ENCODE data around the gene SEZ6L2.
"Not testable (repeated sequence)": the region's sequence is repeated elsewhere in the genome, so short reads cannot be mapped to it uniquely, and the experiment has no call there.

The SEZ6L2 gene

DNA sequence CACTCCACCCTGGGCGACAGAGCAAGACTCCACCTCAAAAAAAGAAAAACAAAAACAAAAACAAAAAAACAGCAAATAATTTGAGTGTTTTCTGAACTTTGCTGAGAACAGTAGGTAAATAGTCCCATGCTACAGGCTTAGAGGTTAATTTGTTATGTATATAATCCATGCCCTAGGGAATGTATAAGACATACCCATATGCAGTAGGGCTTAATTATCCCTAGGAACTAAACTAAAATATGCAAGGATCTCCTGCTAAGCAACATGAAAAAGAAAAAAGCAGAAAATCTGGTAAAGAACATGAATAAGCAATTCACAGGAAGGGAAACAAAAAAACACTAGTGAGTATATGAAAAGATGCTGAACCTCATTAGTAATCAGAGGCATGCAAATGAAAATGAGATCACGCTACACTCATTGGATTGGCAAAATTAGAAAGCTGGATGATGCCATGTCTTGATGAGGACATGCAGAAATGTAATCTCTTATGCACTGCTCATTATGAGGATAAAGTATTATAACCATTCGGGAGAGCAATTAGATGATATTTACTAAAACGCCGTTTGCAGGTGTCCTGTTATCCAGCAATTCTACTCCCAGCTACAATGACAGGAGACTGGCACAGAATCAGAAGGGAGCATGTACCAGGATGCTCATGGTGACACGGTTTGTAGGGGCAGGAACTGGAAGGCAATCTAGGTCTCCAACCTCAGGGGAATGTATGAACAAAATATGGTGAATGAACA lies 21.1 kb upstream of the SEZ6L2 start:
- H3K4me3 ChIP-seq (ENCODE audit: low read length) = no peak overlapping the region
- TF ChIP-seq ZNF274 (IDR thresholded peaks at IDR 0.05; ENCODE audit: low read depth, low read length) = no peak

DNA sequence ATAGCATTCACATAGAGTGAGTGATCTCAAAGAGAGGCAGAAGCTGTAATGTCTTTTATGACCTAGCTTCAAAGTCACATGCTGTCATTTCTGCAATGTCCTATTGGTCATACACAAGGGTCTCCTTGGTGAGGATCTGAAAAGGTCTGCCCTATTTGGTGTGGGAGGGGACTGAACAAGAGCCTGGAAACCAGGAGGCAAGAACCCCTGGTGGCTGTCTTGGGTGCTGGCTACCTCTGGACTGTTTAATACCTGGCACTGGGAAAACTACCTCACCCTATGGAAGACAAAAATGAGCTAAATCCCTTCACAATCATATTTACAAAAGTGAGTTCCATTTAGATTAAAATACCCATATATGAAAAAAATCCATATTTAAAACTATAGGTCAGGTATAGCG lies 17.6 kb upstream of the SEZ6L2 start:
- TF ChIP-seq ZNF274 (IDR thresholded peaks at IDR 0.05; ENCODE audit: low read depth, low read length) = no peak
- no peak overlapping the region for H3K4me3 ChIP-seq (ENCODE audit: low read length)

DNA sequence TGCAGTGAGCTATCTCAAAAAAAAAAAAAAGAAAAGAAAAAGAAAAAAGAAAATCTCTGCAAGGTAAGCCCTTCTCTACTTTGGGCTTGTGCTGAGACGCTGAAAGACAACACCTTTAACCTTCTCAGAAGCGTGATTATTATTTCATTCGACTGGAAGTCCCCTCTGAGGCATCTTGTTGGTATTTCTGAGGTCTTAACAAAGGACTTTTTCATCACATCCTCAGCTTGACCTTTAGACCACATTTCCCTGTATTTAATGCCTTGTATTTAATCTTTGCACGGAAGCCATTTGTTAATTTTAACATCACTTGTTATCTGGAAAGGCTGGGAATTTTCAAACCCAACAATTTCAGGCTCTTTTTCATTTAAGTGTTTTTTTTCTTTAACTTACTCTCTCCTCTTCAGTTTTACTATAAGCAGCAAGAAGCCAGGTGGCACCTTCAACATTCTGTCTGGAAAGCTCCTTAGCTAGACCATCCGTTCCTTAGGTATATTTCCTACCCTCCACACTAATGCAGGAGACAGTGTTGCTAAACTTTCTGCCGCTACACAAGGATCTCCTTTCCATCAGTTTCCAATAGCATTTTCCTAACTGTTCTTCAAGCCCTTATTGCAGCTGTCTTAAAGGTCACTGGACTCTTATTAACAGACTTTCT lies 16.4 kb upstream of the SEZ6L2 start:
- no peak overlapping the region for H3K4me3 ChIP-seq (ENCODE audit: low read length)
- TF ChIP-seq ZNF274 (IDR thresholded peaks at IDR 0.05; ENCODE audit: low read depth, low read length) = no peak

DNA sequence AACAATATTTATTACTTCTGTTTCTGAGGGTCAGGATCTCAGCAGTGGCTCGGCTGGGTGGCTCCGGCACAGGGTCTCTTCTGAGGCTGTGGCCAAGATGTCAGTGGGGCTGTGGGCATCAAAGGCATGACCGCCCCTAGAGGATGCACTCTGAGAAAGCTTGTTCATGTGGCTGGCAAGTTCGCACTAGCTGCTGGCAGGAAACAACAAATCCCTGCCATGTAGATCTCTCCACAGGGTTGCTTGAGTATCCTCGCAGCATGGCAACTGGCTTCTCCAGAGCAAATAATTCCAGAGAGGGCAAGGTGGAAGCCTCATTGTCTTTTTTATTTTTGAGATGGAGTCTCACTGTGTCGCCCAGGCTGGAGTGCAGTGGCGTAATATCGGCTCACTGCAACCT lies 14.2 kb upstream of the SEZ6L2 start:
- TF ChIP-seq ZNF274 (IDR thresholded peaks at IDR 0.05; ENCODE audit: low read depth, low read length) = no peak
- H3K4me3 ChIP-seq (ENCODE audit: low read length) = no peak overlapping the region

DNA sequence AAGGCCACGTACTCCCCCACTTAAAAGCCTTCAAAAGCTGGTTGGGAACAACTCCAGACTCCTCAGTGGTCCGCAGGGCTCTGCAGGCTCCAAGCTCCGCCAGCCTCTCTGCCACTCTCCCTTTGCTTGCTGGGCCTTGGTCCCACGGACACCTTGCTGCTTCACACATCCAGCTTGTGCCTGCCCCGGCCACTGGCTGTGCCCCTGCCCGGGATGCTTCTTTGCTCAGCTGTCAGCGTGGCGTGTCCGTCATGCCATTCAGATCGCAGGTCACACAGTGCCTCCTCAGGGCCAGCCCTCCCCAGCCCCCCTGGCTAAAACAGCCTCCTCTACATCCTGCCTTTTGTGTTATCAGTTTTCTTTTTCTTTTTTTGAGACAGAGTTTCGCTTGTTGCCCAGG lies 12.7 kb upstream of the SEZ6L2 start:
- H3K4me3 ChIP-seq (ENCODE audit: low read length) = no peak overlapping the region
- TF ChIP-seq ZNF274 (IDR thresholded peaks at IDR 0.05; ENCODE audit: low read depth, low read length) = no peak

DNA sequence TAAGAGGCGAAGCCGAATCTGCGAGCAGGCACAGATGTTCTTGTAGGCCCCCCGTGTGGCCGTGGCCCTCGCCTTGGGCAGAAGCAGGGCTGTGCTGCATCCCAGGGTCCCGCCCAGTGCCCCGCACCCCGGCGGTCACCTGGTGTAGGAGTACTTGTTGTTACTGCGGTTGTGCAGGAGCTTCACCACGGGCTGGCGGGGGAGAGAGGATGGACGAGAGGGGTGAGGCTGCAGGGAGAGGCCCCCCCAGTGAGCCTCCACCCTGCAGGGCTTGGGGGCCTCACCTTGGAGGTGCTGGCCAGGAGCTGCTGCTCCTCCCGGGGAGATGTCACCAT lies 12.3 kb upstream of the SEZ6L2 start:
- no peak for TF ChIP-seq ZNF274 (IDR thresholded peaks at IDR 0.05; ENCODE audit: low read depth, low read length)
- no peak overlapping the region for H3K4me3 ChIP-seq (ENCODE audit: low read length)

DNA sequence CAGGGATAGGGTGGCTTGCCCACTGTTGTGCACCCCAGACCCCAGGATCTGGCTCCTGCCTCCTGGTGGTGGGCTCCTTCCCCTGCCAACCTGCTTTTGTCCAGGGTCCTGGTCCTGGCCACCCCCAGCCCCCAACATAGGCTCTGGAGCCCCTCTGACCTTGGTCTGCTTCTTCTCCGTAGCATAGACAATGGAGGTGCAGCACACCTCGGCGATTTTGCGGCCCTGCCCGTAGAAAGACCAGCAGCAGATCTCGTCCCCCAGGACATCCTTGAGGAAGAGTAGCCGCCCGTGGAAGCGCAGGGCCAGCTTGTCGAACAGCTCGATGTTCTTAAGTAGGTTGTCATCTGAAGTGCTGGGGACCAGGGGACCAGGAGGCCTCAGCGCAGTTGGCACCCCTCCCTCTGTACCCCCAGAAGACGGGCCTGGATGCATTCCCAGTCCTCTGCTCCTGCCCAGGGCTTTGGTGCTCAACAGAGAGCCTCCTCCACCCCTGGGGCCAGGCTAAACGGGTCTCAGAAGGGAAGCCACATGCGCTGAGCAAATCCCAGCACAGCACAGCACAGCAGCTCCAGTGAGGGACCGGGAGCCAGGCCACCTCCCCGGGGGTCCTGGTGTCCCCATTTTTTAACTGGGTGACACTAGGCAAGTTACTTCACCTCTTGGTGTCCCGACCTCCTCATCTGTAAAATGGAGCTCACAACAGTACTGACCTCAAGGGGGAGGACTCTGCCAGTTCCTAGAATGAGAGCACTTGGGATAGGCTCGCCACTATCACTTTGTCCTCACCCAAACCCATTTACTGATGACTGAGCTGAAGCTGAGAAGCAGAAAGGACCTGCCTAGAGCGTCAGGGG lies 11.7 kb upstream of the SEZ6L2 start:
- no peak for TF ChIP-seq ZNF274 (IDR thresholded peaks at IDR 0.05; ENCODE audit: low read depth, low read length)
- no peak overlapping the region for H3K4me3 ChIP-seq (ENCODE audit: low read length)

DNA sequence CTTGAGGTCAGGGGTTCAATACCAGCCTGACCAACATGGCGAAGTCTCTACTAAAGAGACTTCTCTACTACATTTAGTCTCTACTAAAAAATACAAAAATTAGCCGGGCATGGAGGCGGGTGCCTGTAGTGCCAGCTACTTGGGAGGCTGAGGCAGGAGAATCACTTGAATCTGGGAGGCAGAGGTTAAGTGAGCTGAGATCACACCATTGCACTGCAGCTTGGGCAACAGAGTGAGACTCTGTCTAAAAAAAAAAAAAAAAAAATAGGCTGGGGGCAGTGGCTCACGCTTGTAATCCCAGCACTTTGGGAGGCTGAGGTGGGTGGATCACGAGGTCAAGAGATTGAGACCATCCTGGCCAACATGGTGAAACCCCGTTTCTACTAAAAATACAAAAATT lies 10.5 kb upstream of the SEZ6L2 start:
- H3K4me3 ChIP-seq (ENCODE audit: low read length) = not testable (repeated sequence)

DNA sequence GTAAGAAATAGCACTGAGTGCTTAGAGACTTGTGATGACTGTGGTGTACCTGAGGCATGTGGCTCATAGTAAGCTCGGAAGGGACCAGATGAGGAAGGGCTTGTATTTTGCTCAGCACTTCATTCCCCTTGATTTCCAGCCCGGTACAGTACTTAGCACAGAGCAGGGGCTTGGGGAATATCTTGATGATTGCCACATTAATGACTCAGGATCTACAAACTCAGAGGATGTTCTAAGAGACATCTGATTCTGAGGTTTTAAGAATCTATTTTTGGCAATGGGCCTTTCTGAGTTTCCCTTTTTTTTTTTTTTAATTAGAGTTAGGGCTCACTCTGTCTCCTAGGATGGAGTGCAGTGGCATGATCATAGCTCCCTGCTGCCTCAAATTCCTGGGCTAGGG lies 10.0 kb upstream of the SEZ6L2 start:
- no peak overlapping the region for H3K4me3 ChIP-seq (ENCODE audit: low read length)
- no peak for TF ChIP-seq ZNF274 (IDR thresholded peaks at IDR 0.05; ENCODE audit: low read depth, low read length)

DNA sequence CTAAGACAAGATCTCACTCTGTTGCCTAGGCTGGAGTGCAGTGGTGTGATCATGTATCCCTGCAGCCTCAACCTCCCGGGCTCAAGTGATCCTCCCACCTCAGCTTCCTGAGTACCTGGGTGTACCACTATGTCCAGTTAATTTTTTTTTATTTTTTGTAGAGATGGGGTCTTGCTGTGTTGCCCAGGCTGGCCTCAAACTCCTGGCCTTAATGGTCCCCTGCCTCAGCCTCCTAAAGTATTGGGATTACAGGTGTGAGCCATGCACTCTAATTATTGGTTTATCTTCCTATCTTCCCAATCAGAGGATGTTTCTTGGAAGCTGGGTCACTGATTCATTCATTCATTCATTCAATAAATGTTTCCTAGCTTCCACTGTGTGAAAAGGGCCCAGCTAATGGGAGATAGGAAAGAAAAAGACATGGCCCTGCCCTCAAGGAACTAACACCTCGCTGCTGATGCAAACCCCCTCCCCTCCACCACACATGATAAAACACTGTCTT lies 9.4 kb upstream of the SEZ6L2 start:
- TF ChIP-seq ZNF274 (IDR thresholded peaks at IDR 0.05; ENCODE audit: low read depth, low read length) = no peak
- H3K4me3 ChIP-seq (ENCODE audit: low read length) = no peak overlapping the region

DNA sequence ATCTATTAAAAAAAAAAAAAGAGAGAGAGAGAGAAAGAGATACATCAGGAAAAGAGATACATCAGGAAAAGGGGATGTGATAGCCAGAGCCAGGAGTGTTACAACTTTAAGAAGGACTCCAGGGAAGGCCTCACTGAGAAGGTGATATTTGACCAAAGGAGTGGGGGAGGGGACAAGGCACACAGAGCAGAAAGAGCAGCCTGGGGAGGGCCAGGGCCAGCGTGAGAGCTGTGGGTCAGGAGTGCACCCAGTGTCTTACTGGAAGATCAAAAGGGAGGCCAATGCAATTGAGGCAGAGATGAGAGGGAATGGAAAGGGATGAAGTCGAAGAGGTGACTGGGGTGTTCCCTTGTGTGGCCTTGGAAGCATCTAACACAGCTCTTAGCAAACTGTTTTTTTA lies 8.6 kb upstream of the SEZ6L2 start:
- H3K4me3 ChIP-seq (ENCODE audit: low read length) = no peak overlapping the region
- TF ChIP-seq ZNF274 (IDR thresholded peaks at IDR 0.05; ENCODE audit: low read depth, low read length) = no peak

DNA sequence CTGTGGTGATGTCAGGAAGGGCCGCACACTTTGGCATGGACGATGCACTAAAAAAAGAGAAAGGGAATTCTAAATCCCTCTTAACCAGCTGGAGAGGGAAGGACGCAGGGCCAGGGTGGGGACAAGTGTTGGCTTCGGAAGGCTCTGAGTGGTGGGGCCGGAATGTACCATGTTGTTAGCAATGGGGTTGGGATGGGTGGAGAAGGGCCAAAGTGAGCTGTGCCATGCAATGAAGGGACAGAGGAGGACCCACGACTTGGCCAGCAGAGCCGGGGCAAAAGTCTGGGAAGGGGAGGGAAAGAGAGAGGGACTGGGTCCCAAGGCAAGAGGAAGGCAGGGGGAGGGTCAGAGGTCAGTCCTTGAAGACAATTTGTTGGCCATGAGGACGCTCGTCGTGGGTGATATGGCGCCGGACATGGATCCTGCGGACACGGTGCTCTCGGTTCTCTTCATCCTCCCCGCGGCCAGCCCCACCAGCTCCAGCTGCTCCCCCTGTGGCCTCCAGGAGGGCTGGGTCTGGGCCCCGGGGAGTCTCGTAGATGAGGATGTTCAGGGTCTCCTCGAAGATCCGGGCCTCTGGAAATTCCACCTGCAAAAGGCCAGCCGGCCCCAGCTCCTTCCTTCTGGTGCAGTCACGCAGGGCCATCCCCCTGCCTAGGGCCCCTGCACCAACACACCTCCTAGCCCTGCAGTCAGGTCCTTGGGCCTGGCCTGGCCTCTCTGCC lies 7.3 kb upstream of the SEZ6L2 start:
- no peak for TF ChIP-seq ZNF274 (IDR thresholded peaks at IDR 0.05; ENCODE audit: low read depth, low read length)

DNA sequence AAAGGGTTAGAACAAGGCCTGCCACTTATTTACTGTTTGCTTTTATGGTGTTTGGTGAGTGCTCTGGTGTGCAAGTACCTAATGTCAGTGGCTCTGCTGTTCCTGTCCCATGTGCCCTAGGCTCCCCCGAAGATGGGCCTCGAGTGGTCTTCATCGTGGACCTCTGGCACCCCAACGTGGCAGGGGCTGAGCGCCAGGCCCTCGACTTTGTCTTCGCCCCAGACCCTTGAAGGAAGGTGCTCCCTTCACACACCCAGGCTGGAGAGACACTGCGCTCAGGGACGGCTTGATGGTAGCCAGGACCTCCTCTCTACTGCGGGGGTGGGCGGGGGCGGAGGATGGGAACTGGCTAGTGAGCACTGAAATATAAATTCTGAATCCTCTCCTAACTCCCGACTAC lies 6.3 kb upstream of the SEZ6L2 start:
- no peak overlapping the region for H3K4me3 ChIP-seq (ENCODE audit: low read length)
- no peak for TF ChIP-seq ZNF274 (IDR thresholded peaks at IDR 0.05; ENCODE audit: low read depth, low read length)

More for the DNA sequence above, 7.3 kb upstream of the SEZ6L2 start:
- H3K4me3 ChIP-seq (ENCODE audit: low read length) = no peak overlapping the region

DNA sequence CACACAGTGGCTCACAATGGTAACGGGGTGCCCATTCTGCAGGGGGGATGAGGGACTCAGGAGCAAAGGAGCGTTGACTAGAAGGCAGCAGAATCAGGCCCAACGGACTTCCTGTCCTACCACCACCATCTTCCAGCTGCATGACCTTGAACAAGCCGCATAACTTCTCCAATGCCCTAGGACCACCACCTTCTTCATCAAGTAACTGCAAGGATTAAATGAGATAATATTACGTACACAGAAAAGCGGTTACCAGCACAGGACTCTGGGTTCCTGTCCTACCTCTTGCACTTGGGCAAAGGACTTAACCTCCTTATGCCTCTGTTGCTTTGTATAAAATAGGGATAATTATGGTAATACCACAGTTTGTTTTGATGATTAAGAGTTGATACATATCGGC lies 5.6 kb upstream of the SEZ6L2 start:
- no peak overlapping the region for H3K4me3 ChIP-seq (ENCODE audit: low read length)
- TF ChIP-seq ZNF274 (IDR thresholded peaks at IDR 0.05; ENCODE audit: low read depth, low read length) = no peak
